Vein endothelial cell (primary cell): ENCODE measurements around the gene CR1. TPM values are rescaled to one million over a fixed set of nuclear protein-coding genes. Genes with fewer than 3 reads are reported as not detected.

Source experiments
- total RNA-seq: library from RNA; depleted of rRNA; stranded (reverse); fragments of >200 nt; gene quantifications from 2 replicates; pipeline ENCODE4 v1.2.3, GENCODE V29; 2012

CR1 gene
- total RNA-seq, result not detected in 2 replicates

DNA sequence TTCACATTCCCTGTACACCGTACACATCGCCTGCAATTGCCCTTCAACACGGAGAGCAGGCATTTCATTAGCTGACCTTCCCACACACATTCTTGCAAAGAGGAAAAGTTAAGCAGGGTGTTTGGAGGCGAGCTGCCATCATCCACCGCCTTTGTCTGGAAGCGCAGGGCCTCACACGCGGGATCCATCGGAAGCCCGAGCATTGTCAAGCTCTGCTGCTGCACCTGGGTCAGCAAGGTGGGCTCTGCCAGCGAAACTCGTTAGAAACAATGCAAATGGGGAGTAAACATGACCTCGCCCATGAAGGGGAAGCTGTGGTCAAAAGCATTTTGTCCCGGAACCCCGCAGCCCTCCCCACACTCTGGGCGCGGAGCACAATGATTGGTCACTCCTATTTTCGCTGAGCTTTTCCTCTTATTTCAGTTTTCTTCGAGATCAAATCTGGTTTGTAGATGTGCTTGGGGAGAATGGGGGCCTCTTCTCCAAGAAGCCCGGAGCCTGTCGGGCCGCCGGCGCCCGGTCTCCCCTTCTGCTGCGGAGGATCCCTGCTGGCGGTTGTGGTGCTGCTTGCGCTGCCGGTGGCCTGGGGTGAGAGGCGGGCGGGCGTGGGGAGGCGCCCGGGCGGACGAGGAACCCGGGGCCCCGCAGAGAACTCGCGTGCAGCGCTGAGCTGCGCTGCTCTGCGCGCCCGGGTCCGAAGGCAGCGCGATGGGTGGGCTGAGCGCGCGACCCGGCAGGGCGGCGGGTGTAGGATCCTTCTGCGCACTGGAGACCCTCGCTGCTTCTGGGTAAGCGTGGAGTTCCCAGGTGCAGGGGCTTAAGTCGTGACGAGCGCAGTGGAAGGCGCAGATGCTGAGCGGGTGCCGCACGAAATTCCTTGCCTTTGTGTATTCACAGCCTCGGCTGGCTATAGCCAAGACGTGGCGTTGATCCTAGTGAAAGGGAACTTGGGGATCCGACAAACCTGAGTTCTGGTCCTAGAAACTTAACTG is at the start of gene CR1:
CR1 (plus strand) TSS at position 357 of the 992 bp plus-strand sequence; CDS start at position 468, 111 bp downstream.

DNA sequence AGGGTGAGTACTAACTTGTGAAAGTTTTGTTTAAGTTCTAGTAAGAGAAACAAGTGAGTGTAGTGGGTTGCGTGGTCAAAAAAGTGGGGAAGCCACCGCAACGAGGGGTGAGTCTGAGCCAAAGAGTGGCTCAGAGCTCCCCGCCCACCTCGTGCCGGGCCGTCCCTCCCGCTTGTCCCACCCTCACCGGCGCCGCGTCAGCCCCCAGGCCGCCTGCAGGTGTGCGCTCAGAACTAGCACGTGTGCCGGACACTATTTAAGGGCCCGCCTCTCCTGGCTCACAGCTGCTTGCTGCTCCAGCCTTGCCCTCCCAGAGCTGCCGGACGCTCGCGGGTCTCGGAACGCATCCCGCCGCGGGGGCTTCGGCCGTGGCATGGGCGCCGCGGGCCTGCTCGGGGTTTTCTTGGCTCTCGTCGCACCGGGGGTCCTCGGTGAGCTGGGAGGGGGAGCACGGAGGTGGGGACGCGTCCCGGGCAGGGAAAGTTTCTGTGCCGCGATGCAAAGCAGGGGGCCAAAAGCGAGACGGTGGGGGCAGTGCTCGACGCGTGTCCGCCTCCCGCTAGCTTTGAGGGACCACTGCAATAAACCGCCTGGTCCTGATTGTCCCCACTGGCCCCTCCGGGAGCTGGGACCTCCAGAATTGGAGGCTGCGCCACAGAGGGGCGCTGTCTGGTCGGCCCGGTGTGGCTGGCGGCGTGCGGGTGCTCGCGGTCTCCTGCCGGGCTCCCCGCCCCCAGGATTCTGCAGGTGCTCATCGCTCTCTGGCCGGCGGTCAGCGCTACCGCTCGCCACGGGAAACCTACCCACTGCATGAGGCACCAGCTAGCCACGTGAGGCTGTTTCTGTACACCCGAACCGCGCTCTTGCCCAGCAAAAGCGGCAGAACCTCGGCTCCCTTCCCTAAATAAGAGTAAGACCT is 41.7 kb upstream of the CR1 start, which contains the start of gene CR2:
CR2 (plus strand) TSS at position 283 of the 919 bp plus-strand sequence; CDS start at position 374, 91 bp downstream.

DNA sequence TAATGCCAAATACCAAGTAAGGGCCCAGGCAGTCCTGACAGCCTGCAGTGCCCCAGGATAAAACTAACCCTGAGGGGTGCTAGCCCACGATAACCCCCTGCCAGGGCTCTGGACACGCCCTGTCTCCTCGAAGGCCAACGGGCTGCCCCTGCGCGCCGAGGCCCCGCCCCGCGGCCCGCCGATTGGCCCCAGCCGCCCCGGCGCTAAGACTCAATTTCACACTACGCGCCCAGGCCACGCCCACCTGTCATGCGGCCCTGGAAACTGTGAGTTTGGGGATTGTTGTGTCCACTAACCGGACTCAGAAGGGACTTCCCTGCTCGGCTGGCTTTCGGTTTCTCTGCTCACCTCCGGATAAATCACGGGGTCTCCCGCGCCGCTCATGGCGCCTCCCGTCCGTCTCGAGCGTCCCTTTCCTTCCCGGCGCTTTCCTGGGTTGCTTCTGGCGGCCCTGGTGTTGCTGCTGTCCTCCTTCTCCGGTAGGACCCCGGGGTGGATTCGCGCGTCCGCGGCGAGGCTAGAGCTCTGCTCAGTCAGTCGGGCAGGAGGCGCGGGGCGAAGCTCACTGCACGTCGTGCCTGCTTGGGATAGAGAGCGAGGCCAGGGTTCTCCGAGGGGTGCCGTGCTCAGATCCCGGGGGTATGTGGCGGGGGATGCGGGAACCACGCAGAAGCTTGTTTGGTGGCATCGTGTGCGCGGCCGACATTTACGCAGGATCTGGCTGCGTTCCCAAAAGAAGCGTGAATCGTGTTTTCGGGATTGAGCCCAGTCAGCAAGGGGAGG is 149.1 kb downstream of the CR1 start, which contains the start of gene CR1L:
CR1L (plus strand) TSS at position 282 of the 783 bp plus-strand sequence; CDS start at position 383, 101 bp downstream.

Other genes starting within 250 kb of the CR1 start
- gene CD55, start 174.5 kb upstream of the CR1 start, total RNA-seq, result 161 and 223 TPM in 2 replicates
- gene CR2, start 41.8 kb upstream of the CR1 start, total RNA-seq, result not detected in 2 replicates
- not detected in 2 replicates for gene CR1L, start 149.0 kb downstream of the CR1 start, total RNA-seq